ENCODE measurements around the gene ACAA1. TPM values are rescaled to one million over a fixed set of nuclear protein-coding genes. Genes with fewer than 3 reads are reported as not detected.

Gene ACAA1
- total and polyA plus RNA-seq, 9 of the 15 experiments (the other 6 are each of a cell fraction or from before 2014, with no cell fraction given) = 4.0 to 88.9 (median 57.2) TPM

GRCh38 chr3:38164643-38164951, 27.7 kb upstream of the ACAA1 start (continued):
- TF ChIP-seq ZNF165 (CRISPR knock-in tag; IDR thresholded peaks at IDR 0.05; ENCODE audit: borderline replicate concordance) = no peak
- TF ChIP-seq CEBPB (tag; IDR thresholded peaks at IDR 0.05) = no peak
- TF ChIP-seq FOXK2 (conservative IDR thresholded peaks at IDR 0.05 in 1 of 2, IDR thresholded peaks at IDR 0.05 in 1 of 2; ENCODE audit: low read depth in 2 of 2) = no peak
- no peak for TF ChIP-seq ZNF280B (CRISPR knock-in tag; IDR thresholded peaks at IDR 0.05)
- no peak for TF ChIP-seq MTA3 (IDR thresholded peaks at IDR 0.05; ENCODE audit: borderline replicate concordance)
- TF ChIP-seq RFX1 (IDR thresholded peaks at IDR 0.05) = no peak
- TF ChIP-seq ZNF253 (CRISPR knock-in tag; conservative IDR thresholded peaks at IDR 0.05) = no peak
- TF ChIP-seq SOX6 (IDR thresholded peaks at IDR 0.05) = no peak
- no peak for TF ChIP-seq ATF7 (IDR thresholded peaks at IDR 0.05)
- TF ChIP-seq FOS (IDR thresholded peaks at IDR 0.05; ENCODE audit: extremely low read depth, insufficient read length) = no peak
- peak; percentile 88 for TF ChIP-seq CBX1 (IDR thresholded peaks at IDR 0.05; ENCODE audit: low read depth)
- TF ChIP-seq ZKSCAN8 (CRISPR knock-in tag; IDR thresholded peaks at IDR 0.05) = no peak
- no peak for TF ChIP-seq MXD1 (CRISPR knock-in tag; IDR thresholded peaks at IDR 0.05; ENCODE audit: borderline replicate concordance, poor library complexity, severe bottlenecking)
- peak; percentile 35; the same call in 1 of the 2 replicates for TF ChIP-seq KDM2B (CRISPR knock-in tag; IDR thresholded peaks at IDR 0.05)
- no peak for TF ChIP-seq ZNF584 (CRISPR knock-in tag; IDR thresholded peaks at IDR 0.05; ENCODE audit: low read depth)
- TF ChIP-seq ZFP36 (IDR thresholded peaks at IDR 0.05; ENCODE audit: low read depth, low read length, partially characterized antibody) = no peak
- TF ChIP-seq SMAD4 (CRISPR knock-in tag; conservative IDR thresholded peaks at IDR 0.05) = peak; percentile 73; the same call in 1 of the 2 replicates
- no peak for TF ChIP-seq RB1 (IDR thresholded peaks at IDR 0.05; ENCODE audit: low read depth)
- no peak for TF ChIP-seq BCOR (IDR thresholded peaks at IDR 0.05)
- no peak for TF ChIP-seq HNRNPLL (IDR thresholded peaks at IDR 0.05; ENCODE audit: low read depth, low read length, poor library complexity, severe bottlenecking)
- no peak for TF ChIP-seq MLX (CRISPR knock-in tag; conservative IDR thresholded peaks at IDR 0.05)
- TF ChIP-seq POLR2A (conservative IDR thresholded peaks at IDR 0.05) = peak; percentile 70
- TF ChIP-seq ZNF77 (CRISPR knock-in tag; IDR thresholded peaks at IDR 0.05) = no peak
- no peak; the same call in 1 of the 2 replicates for TF ChIP-seq MXI1 (IDR thresholded peaks at IDR 0.05; ENCODE audit: low read depth, low read length)
- no peak for TF ChIP-seq CXXC5 (CRISPR knock-in tag; IDR thresholded peaks at IDR 0.05)
- no peak for TF ChIP-seq SNRNP70 (optimal IDR thresholded peaks at IDR 0.05; ENCODE audit: low read depth, low read length)
- TF ChIP-seq PHF20 (IDR thresholded peaks at IDR 0.05; ENCODE audit: partially characterized antibody) = peak; percentile 5
- TF ChIP-seq CBX2 (IDR thresholded peaks at IDR 0.05; ENCODE audit: insufficient read depth, low read length, poor library complexity, severe bottlenecking) = no peak
- no peak for TF ChIP-seq ZNF354B (CRISPR knock-in tag; IDR thresholded peaks at IDR 0.05)

All from K562 (cell line).